ENCODE data around the gene ANKRD55.
"Not testable (repeated sequence)": the region's sequence is repeated elsewhere in the genome, so short reads cannot be mapped to it uniquely, and the experiment has no call there.

Gene ANKRD55

DNA sequence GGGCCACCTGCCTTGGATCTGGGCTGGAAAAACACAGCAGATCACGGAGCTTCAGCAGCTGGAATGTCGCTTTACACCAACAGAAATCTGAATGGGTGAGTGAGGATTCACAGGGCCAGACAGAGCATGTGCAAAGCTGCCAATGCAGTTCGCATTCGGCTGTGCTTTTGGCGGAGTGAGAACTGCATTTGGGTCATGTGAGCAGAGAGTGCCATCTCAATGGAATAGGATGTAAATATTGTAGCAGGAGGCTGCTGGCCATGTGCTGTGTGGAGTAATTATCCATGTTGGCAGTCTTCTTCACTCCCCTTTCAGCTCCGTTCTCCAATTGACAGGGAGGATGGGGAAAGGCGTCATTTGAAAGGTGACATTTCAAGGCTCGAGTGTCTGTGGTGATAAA, at the start of gene ANKRD55:
ANKRD55 (minus strand) TSS at position 101 of the 400 bp plus-strand sequence. CDS start 417 bp downstream, outside the sequence.
- no peak for DNase-seq

GRCh38 chr5:56282216-56282615, 49.1 kb upstream of the ANKRD55 start:
- DNase-seq, result no peak

DNA sequence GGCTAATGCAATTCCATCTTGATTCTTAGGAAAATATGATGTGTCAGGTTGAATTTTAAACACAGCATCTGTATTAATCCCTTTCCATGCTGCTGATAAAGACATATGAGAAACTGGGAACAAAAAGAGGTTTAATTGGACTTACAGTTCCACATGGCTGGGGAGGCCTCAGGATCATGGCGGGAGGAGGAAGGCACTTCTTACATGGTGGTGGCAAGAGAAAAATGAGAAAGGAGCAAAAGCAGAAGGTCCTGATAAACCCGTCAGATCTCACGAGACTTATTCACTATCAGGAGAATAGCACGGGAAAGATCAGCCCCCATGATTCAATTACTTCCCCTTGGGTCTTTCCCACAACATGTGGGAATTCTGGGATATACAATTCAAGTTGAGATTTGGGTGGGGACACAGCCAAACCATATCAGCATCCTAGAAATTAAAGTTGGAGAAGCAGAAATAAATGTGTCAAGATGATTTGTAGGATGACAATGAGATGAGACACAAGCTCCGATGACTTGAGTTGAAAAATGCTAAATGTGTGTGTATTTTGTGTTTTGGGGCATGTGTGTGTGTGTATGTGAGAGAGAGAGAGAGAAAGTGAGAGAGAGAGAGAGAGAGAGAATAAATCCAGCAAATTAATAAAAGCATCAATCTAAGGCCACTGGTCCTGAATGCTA, 48.5 kb upstream of the ANKRD55 start:
- DNase-seq, result no peak

DNA sequence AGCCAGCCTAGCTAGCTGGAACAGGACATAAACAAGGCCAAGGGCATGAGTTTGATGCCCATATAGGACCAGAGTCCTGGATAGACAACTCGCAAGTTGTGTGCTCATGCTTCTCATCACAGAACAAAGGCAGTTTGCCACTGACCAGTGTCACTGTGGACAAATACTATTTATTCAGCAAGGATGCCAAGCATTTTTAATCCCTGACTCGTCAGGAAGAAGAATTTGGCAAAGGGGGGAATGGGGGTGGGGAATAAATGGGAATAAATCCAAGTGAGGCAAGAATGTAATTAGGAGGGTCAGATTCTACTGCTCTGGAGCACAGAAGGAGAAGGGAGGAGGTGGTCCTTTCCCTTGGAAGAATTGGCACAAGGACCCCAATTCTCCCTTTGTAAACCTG, 46.8 kb upstream of the ANKRD55 start:
- DNase-seq, result no peak

- DNase-seq, result no peak
Measured at GRCh38 chr5:56279291-56279690, 46.2 kb upstream of the ANKRD55 start.

- no peak for DNase-seq
Measured at GRCh38 chr5:56278335-56278753, 45.2 kb upstream of the ANKRD55 start.

DNA sequence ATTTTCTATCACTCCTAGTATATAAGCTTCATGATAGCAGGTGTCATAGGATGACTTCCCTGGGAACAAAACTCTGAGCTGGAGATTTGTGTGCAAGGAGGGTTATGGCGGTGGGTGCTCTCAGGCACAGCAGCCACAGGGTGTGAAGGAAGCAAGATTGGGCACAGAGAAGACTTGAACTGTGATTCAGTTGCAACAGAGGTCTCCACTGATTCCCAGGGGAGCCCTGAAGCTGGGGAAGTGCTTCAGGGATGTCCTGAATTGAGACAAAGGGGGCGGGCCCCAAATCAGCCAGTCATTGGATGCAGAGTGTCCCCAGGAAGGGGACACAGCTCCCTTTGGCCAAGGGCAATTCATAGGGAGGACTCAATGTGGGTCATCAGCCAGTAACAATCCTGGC, 44.4 kb upstream of the ANKRD55 start:
- no peak for DNase-seq

DNA sequence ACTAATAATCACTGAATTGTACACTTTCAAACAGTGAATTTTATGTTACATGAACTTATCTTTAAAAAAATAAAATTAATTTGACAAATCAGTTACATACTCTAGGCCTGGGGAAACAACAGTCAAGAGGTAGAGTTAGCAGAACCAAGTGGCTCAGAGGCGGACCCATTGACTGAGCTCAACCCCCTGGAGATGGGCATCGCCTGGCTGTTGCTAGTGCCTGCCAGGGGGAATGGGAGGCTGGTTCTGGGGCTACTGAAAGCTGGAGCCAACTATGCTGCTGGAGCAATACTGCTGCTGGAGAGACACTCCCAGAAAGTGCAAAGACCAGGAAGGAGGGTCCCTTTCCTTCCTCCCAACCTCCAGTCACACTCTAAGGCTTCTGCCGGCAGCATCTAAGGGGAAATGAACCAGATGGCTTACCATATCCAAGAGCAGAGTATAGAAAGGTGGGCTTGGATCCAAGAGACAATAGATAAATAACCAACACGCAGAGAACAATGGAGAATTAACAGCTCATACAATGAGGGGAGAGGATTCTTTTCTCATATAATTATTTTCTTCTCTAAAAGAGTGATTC, 40.3 kb upstream of the ANKRD55 start:
- no peak for DNase-seq

GRCh38 chr5:56272765-56273164, 39.6 kb upstream of the ANKRD55 start:
- DNase-seq, result no peak

- no peak for DNase-seq
Measured at GRCh38 chr5:56270568-56271392, 37.6 kb upstream of the ANKRD55 start.

DNA sequence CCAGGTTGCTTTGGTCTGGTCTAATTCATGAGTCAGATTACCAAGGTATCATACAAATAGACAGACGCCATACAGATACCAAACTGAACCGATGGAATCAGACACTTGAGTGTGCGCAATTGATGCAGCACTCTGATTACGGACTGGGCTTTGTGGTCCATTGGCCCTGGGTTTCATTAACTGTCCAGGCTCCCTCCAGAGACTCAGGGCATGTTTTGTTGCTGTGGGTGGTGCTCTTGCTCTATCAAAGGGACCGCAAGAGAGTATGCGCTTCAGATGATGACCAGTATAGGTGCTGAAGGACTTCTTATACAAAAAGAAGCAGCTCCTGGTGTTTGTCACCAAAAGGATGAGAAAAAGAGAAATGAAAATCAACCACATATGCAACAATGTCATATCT, 36.9 kb upstream of the ANKRD55 start:
- no peak for DNase-seq

DNA sequence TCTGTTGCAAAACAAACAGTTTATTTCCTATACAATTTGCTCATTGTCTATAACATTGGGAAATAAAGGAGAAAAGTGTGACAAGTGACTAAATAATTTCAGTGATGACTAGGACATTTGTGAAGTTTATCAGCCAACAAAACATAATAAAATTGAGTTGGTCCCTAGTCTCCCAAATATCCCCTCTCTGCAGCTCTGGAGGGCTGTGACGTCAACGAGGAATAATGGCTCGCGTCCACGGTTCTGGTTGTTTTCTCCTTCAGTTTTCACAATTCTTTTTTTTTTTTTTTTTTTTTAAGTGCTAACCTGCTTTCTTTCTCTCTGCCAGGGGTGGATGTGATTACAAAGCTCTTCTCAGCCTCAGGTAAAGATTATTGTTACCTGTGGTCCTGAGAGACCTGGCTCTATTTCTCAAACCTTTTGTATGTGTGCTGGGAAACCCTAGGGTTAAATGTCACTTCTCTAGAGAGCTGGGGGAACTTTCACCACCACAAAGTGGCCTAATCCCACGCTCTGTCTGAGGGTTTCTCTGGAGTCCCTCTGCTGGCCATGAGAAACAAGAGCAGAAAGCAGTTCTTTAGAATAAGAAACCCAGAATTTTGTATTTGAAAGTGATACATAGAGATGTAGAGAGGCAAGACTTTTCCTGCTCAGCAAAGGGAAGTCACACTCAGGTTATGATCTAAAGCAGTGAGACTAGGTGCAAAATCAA, 36.2 kb upstream of the ANKRD55 start:
- DNase-seq, result no peak

GRCh38 chr5:56268707-56269106, 35.6 kb upstream of the ANKRD55 start:
- DNase-seq, result not testable (repeated sequence)

DNA sequence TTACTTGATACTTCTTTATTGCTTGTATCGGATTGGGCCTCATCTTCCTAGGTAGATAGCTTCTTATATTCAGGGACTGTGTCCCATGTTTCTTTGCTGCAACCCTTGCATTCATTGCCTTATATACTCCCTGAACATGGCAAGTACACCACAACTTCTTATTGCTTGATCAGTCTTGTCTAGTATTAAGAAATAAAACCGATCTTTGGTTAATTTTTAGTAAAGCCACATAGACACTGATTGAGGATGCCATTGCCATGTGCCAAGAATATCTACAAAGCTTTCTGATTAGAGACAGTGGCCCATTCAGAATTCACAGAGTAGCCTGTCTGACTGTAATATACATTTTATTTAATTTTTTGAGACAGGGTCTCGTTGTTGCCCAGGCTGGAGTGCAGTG, 34.7 kb upstream of the ANKRD55 start:
- DNase-seq, result no peak

GRCh38 chr5:56264417-56265025, 31.4 kb upstream of the ANKRD55 start:
- no peak for DNase-seq

GRCh38 chr5:56262279-56262678, 29.1 kb upstream of the ANKRD55 start:
- DNase-seq, result no peak

GRCh38 chr5:56259002-56259511, 25.9 kb upstream of the ANKRD55 start:
- no peak for DNase-seq

DNA sequence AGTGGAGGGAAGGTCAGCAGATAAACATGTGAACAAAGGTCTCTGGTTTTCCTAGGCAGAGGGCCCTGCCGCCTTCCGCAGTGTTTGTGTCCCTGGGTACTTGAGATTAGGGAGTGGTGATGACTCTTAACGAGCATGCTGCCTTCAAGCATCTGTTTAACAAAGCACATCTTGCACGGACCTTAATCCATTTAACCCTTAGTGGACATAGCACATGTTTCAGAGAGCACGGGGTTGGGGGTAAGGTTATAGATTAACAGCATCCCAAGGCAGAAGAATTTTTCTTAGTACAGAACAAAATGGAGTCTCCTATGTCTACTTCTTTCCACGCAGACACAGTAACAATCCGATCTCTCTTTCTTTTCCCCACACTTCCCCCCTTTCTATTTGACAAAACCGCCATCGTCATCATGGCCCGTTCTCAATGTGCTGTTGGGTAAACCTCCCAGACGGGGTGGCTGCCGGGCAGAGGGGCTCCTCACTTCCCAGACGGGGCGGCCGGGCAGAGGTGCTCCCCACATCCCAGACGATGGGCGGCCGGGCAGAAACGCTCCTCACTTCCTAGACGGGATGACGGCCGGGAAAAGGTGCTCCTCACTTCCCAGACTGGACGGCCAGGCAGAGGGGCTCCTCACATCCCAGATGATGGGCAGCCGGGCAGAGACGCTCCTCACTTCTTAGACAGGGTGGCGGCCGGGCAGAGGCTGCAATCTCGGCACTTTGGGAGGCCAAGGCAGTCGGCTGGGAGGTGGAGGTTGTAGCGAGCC, 24.8 kb upstream of the ANKRD55 start:
- DNase-seq, result not testable (repeated sequence)

DNA sequence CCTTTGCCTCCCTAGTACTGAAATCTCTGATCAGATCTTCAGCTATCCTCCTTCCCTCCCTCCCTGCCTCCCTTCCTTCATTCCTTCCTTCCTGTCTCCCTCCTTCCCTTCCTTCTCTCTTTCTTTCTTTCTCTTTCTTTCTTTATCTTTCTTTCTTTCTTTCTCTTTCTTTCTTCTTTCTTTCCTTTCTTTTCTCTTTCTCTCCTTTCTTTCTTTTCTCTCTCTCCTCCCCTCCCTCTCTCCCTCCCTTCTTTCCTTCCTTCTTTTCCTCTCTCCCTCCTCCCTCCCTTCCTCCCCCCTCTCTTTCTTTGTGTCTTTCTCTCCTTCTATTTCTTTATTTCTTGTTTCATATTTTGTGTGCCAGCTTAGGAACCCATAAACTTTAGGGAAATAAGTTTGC, 23.9 kb upstream of the ANKRD55 start:
- no peak for DNase-seq

- DNase-seq, result no peak
Measured at GRCh38 chr5:56255502-56255901, 22.4 kb upstream of the ANKRD55 start.

- DNase-seq, result no peak
Measured at GRCh38 chr5:56253924-56254323, 20.8 kb upstream of the ANKRD55 start.

DNA sequence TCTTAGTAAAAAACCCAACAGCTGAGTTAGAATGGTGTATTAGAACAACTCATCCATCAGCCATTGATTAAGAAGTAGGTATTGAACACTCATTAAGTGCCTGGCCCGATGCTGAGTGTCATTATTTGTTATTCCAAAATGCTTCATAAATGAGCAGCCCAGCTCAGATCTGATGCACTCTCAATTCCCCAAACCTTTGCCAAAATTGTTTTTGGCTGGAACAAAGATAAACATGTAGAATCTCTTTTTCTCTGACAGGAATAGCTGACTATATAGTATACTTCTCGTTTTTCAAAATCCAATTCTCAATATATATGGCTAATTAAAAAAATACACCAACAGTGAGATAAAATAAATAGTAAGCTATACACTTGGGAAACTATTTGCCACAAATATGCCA, 20.0 kb upstream of the ANKRD55 start:
- DNase-seq, result no peak
